NCI-H524 (cell line): Measurements from ENCODE around the gene IGSF9.

ENCODE experiments used
- DNase-seq, 2 experiments: peaks; one replicate each; lab custom pipeline; 2025; lab: John Stamatoyannopoulos, UW

IGSF9 gene

DNA sequence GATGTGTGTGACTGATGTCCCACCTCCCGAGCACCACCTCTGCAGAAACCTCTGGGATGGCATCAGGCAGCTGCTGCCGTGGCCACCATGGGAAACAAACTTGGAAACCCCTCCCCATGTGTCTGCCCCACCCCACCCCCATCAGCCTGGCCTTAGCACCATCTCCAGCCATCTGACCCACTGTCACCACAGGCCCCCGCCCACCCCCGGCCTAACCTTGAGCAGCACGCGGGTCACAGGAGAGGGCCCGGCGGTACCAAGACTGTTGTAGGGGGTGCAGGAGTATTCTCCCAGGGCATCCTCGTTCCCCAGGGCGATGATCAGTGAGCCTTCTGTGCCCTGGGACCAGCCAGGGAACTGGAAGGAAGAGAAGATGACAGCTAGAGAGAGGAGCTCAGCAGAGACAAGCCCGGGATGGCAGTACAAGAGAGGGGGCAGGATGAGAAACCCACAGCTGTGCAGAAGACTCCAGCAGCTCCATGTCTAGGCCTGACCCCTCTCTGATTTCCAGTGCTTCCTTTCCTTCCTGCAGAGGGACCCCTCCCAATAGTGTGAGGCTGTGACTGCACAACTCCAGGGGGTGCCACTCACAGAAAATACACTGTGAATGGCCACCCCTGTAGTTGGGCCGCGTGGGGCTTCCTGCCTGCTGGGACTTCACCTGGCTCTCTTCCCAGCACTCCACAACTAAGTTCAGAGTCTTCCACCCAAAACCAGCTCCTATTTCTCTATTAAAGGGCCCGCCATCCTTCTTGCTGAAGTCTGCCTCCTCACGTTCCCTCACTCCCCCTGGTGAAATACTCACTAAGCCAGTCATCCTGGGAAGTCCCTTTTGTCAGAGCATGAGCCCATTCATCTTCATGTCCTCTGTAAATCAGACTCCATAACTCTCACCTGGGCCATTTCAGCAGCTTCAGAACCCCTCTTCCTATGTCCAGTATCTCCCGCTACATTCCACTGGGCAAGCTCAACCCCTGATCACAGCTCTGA lies 12.8 kb downstream of the IGSF9 start:
- DNase-seq: no peak

GRCh38 chr1:159931795-159932173 lies 13.6 kb downstream of the IGSF9 start:
- no peak for DNase-seq

DNA sequence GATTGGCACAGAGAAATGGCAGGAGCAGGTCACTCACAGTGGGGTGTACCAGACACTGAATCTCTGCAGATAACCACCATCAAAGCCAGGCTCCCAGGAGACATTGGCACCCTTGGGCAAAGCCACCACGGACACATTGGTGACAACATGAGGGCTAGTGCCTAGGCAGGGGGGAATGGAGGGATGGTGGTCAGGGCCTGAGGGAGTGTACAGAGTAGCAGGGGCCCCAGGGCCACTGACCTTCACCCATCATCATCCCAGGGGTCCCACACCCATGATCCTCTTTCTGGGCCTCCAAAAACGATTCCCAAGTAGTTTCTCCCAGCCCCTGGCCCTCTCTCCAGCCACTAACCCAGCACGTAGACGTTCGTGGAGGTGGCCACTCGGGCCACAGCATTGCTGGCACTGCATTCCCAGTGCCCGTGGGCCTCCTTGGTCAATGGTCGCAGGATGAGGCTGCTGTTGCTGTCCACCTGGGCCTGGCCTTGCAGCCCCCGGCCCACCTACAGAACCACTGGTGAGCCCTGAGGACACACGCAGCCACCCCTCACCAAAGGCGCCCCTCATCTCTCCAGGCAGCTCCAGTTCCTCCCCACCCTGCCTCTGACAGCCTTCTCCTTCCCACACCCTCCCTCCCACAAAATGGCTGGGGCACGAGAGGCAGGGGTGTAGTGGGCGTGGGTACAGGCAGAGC lies 14.2 kb downstream of the IGSF9 start:
- no peak for DNase-seq

DNA sequence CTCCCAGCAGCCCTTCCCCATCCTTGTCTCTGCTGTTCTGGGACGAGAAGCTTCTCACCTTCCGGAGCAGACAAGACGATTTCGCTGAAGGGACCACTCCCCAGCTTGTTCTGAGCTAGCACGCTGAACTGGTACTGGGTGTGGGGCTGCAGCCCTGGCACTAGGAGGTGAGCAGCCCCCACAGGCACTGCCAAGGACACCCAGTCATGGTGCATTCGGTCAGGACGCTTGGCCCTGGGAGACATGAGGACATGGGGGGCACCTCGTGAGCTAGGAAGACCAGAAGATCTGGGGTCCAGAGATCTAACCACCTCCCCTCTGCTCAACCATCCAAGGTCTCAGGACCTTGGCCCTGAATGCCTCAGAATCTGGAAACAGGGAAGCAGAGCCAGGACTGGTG lies 14.8 kb downstream of the IGSF9 start:
- DNase-seq: no peak

- no peak for DNase-seq
Observed at GRCh38 chr1:159930216-159930615, 15.2 kb downstream of the IGSF9 start.

DNA sequence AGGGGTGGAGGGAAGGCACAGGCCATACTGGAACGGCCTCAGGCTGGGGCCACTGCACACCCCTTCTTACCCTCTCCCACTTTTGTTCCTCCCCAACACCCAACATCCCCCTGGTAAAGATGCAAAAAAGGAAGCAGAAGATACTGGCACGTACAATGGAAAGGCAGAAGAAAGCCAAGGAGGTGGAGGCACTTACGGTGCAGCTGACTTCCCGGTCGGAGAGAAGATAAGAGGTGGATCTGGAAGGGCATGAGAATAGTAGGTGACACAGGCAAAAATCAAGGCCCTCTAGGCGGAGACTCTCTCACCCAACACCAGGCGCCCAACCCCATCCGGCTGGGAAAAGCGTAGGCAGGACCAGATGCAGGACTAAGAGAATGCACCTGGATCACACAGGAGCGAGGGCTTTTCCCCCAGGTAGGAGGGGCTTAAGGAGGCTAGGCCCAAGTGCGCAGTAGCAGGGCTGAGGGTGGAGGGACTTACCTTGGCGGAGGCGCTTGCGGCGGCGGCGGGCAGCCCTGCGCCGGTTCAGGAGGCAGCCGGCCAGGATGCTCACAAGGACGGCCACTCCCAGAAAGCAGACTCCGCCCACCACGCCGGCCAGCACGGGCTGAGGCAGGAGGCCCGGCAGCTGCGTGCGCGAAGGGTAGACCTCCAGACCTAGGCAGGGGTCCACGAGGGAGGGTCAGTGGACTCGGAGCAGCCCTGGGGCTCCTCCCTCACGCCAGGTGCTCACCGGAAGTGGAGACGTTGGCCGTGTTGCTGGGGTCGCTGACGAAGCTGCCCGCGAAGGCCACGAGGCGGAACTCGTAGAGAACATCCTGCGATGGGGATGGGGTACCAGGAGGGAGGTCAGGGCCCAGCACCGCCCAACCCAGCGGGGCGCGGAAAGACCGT lies 16.0 kb downstream of the IGSF9 start:
- DNase-seq: no peak

- DNase-seq: no peak
Observed at GRCh38 chr1:159928491-159929050, 16.8 kb downstream of the IGSF9 start.

DNA sequence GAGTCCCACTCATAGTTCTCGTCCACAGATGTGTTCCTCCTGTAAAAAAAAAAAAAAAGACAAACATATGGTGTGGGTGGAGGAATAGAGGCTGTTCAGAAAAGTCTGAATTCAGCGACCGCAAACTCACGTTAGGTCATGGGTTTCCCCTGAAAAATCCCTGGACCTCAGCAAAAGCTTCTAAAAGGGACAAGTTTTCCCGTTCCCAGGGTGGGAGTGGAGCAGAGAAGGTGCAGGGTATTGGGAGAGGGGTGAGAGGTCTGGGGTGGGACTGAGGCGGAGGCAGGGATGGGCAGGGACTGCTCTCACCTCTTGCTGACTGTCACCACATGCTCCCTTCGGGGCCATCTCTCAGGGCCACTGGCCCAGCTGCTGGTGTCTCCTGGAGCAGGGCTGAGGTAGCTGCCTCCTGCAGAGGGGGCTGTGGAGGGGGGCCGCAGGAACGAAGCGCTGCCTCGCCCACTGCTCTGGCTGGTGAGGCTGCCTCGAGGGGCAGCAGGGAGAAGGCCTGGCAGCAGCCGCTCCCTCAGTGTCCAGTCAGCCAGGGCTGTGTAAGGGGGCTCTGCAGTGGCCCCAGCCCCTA lies 17.5 kb downstream of the IGSF9 start:
- DNase-seq: peak; percentile 78 to 83

GRCh38 chr1:159927211-159927848 lies 18.1 kb downstream of the IGSF9 start:
- DNase-seq: no peak

GRCh38 chr1:159925719-159926078 lies 19.7 kb downstream of the IGSF9 start:
- DNase-seq: no peak

DNA sequence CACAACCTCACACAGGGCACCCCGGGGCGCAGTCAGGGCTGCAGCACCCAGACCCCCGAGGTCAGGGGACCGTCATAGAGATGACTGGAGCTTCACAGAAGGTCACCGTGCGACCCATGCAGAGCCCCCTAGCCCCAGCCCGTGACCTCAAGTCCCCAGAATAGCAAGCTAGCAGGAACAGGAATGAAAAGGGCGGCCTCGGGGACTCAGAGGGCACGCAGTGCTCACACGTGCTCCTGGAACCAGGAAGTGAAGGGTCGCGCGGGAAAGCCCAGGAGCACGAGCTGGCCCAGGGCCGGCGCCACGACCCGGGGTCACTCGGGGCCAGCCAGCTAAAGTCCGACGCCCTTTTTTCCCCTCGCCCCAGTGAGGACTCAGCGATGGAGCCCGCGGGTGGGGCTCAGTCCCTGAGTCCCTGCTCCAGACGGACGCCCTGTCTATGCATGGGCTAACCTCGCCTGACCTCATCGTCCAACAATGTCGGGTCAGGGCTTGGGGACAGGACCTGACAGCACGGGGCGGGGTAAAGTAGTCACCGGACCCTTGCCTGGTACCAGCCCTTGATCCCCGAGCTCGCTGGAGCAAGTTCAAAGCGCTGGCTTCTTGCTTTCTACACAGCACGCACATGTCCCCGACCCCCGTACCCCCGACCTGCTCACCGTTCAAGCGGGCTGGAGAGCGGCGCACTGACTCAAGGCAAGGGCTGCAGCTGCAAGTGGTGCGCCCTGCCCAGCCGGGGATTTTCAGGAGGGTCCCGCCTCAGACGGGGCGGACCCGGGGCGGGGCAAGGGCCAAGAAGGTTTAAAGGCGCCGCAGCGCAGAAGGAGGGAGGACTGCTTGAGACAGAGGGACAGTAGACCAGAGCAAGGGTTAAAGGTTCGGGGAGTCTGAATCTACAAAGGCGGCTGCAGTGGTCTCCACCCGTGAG lies 20.4 kb downstream of the IGSF9 start, which contains the start of gene TAGLN2:
TAGLN2 (minus strand) TSS at position 717 of the 928 bp plus-strand sequence. CDS start 4,998 bp downstream, outside the sequence.
- peak in 1 of 2 experiments; percentile 62 for DNase-seq

GRCh38 chr1:159924025-159924790 lies 21.2 kb downstream of the IGSF9 start:
- DNase-seq: no peak

- DNase-seq: no peak
Observed at GRCh38 chr1:159923203-159924024, 22.0 kb downstream of the IGSF9 start.

- no peak for DNase-seq
Observed at GRCh38 chr1:159922511-159923202, 22.8 kb downstream of the IGSF9 start.

DNA sequence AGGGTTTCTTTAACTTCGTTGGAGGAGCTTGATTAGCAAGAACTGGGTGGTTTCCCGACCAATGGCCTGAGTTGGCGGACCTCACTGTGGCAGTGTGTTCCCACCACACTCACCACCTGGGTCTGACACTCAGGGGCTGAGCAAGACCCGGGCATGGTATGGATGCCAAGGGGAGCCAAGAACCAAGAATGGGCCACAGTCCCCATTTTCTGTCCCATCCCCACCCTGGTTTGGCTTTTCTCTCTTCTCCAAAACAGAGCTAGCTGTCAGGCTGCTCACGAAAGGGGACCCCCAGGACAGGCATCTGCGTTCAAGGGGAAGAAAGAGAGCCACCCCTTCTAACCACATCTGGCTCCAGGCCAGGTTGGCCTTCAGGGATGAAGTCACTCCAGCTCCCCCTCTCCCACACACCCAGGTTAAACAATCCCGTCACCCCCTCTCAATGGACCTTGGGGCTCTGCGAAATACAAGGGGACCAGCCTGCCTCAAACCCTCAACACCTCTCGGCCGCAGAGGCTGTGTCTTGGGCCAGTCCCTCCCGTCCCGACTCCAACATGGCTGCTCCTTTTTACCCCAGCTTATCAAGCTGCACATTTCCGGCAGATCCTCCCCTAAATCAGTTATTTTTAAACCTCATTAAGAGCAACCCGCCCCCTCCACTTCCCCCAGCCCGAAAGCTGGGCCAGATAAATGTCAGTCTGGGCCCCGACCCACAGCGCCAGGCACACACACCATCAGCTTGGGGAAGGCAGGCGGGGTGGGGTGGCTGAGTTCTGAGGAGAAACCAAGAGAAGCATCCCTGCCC lies 23.5 kb downstream of the IGSF9 start:
- no peak for DNase-seq

DNA sequence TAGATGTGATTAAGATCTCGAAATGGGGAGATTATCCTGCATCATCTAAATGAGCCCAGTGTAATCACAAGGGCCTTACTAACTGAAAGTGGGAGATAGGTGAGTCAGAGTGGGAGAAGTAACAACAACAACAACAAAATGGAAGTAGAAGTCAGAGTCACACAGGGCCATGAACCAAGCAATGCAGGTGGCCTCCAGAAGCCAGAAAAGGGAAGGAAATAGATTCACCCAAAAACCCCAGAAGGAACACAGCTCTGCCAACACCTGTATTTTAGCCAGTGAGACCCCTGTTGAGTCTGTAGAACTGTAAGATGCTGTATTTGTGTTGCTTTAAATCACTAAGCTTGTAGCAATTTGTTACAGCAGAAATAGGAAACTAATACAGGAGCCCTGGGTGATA lies 24.2 kb downstream of the IGSF9 start:
- DNase-seq: no peak

DNA sequence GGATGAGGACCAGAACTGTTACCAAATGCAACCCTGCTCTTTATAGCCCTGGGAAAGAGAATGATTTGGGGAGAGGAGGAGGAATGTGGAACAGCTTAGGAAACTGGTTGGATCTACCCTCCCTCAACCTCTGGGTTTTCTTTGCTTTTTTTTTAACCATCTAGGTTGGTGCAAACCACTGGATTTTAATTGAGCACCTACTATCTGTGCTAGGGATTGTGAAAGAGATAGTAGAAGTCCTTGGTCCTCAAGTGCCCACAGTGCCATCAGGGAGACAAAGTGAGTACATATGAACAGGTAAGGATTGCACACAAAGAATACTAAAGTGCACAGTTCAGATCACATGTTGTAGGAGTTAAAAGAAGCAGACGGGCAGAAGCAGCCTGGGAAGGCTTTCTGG lies 24.8 kb downstream of the IGSF9 start:
- no peak for DNase-seq
